Neural cell (in vitro differentiated cells): Measurements from ENCODE around the gene FLII. TPM values are rescaled to one million over a fixed set of nuclear protein-coding genes. Genes with fewer than 3 reads are reported as not detected.

Experiments
- H2AFZ ChIP-seq: fragments of 200-600, 300-800 bp; sonication (generic), shearing (Covaris generic); 2 replicates; pipeline ENCODE4 v1.6.0; 2014; ENCODE audit warnings: low read depth, mild to moderate bottlenecking, antibody characterized with exemption, low read length, moderate library complexity
- H3F3A ChIP-seq: fragments of 200-600 bp; shearing (Covaris generic); 2 replicates; pipeline ENCODE4 v1.6.1; 2016; ENCODE audit warnings: mild to moderate bottlenecking, moderate library complexity, mixed read lengths, antibody characterized with exemption, low read length; ENCODE audit not compliant: insufficient read depth, poor library complexity, severe bottlenecking
- H3K27ac ChIP-seq: fragments of 200-600, 300-800 bp; sonication (generic), shearing (Covaris generic); 2 replicates; pipeline ENCODE4 v1.5.1; 2014; ENCODE audit warnings: mild to moderate bottlenecking, low read length, moderate library complexity
- H3K27me3 ChIP-seq: fragments of 300-800, 200-600 bp; sonication (generic), shearing (Covaris generic); 2 replicates; pipeline ENCODE4 v1.6.0; 2014; ENCODE audit warnings: mild to moderate bottlenecking, low read depth, low read length, moderate library complexity; ENCODE audit not compliant: insufficient read depth
- H3K36me3 ChIP-seq: fragments of 300-800, 200-600 bp; sonication (generic), shearing (Covaris generic); 2 replicates; pipeline ENCODE4 v1.5.1; 2014; ENCODE audit warnings: mild to moderate bottlenecking, antibody characterized with exemption, low read length, moderate library complexity; ENCODE audit not compliant: insufficient read depth
- H3K4me2 ChIP-seq: fragments of 300-800, 200-600 bp; sonication (generic), shearing (Covaris generic); 2 replicates; pipeline ENCODE4 v1.6.0; 2014; ENCODE audit warnings: mild to moderate bottlenecking, low read length
- H3K4me3 ChIP-seq: fragments of 300-800, 200-600 bp; sonication (generic), shearing (Covaris generic); 2 replicates; pipeline ENCODE4 v1.5.1; 2014; ENCODE audit warnings: mild to moderate bottlenecking, low read length, moderate library complexity
- H3K79me2 ChIP-seq: fragments of 200-600 bp; shearing (Covaris generic); replicated peaks from 2 replicates; pipeline ENCODE4 v1.6.0; 2014; ENCODE audit warnings: mild to moderate bottlenecking, low read length, moderate library complexity; ENCODE audit not compliant: insufficient read depth
- H3K9ac ChIP-seq: fragments of 300-800, 200-600 bp; sonication (generic), shearing (Covaris generic); 2 replicates; pipeline ENCODE4 v1.6.1; 2016; ENCODE audit warnings: mild to moderate bottlenecking, low read length, mixed read lengths
- H3K9me2 ChIP-seq: fragments of 200-600 bp; shearing (Covaris generic); 2 replicates; pipeline ENCODE4 v1.6.1; 2016; ENCODE audit warnings: mild to moderate bottlenecking, low read length, mixed read lengths; ENCODE audit not compliant: insufficient read depth
- H3K9me3 ChIP-seq: fragments of 200-600, 300-800 bp; sonication (generic), shearing (Covaris generic); 2 replicates; pipeline ENCODE4 v1.6.1; 2016; ENCODE audit warnings: mild to moderate bottlenecking, mixed run types, low read length, moderate library complexity, mixed read lengths
- H4K20me1 ChIP-seq: fragments of 200-600 bp; shearing (Covaris generic); 2 replicates; pipeline ENCODE4 v1.6.1; 2016; ENCODE audit warnings: mild to moderate bottlenecking, mixed run types; ENCODE audit not compliant: insufficient read depth
- CTCF ChIP-seq: fragments of 450-650 bp; IDR thresholded peaks from 2 replicates; pipeline ENCODE4 v1.5.1; 2014; ENCODE audit warnings: antibody characterized with exemption, mild to moderate bottlenecking, moderate library complexity; ENCODE audit not compliant: poor library complexity, severe bottlenecking
- EP300 ChIP-seq: fragments of 450-650 bp; conservative IDR thresholded peaks from 2 replicates; pipeline ENCODE4 v1.6.1; 2014; ENCODE audit warnings: antibody characterized with exemption, mild to moderate bottlenecking, moderate library complexity; ENCODE audit not compliant: poor library complexity, severe bottlenecking
- EZH2 ChIP-seq: fragments of 200-600, 300-800 bp; shearing (Covaris generic), sonication (generic); IDR thresholded peaks from 2 replicates; pipeline ENCODE4 v1.6.1; 2014; ENCODE audit warnings: antibody characterized with exemption, low read length, borderline replicate concordance, mild to moderate bottlenecking; ENCODE audit not compliant: insufficient read depth, poor library complexity, severe bottlenecking
- MXI1 ChIP-seq: fragments of 450-650 bp; conservative IDR thresholded peaks from 2 replicates; pipeline ENCODE4 v1.6.1; 2014; ENCODE audit warnings: antibody characterized with exemption, mild to moderate bottlenecking; ENCODE audit not compliant: poor library complexity, severe bottlenecking
- POLR2AphosphoS5 ChIP-seq: IDR thresholded peaks from 2 replicates; pipeline ENCODE4 v1.6.1; 2012
- RAD21 ChIP-seq: fragments of 450-650 bp; conservative IDR thresholded peaks from 2 replicates; pipeline ENCODE4 v1.6.1; 2014; ENCODE audit warnings: antibody characterized with exemption, mild to moderate bottlenecking, moderate library complexity
- REST ChIP-seq: IDR thresholded peaks from 2 replicates; pipeline ENCODE4 v1.6.1; 2012; ENCODE audit warnings: borderline replicate concordance
- SMC3 ChIP-seq: fragments of 450-650 bp; conservative IDR thresholded peaks from 2 replicates; pipeline ENCODE4 v1.6.1; 2014; ENCODE audit warnings: antibody characterized with exemption, mild to moderate bottlenecking, moderate library complexity; ENCODE audit not compliant: poor library complexity
- TAF1 ChIP-seq: IDR thresholded peaks from 2 replicates; pipeline ENCODE4 v1.6.1; 2012; ENCODE audit warnings: low read depth
- polyA plus RNA-seq: library from polyadenylated mRNA; depleted of rRNA; stranded (reverse); fragments of >200 nt; gene quantifications from 2 replicates; pipeline ENCODE4 v1.2.3, GENCODE V29; 2014

FLII gene
- polyA plus RNA-seq, 1 donor from 2014 or later: 93.0 TPM

GRCh38 chr17:18267927-18268711 is 9.6 kb upstream of the FLII start:
- Histone ChIP-seq H3K9me3 (no peaks in the 10 kb centered on the region), H3K4me2 (no peak overlapping the region), H3K9ac (no peak overlapping the region), H3K27ac (no peak overlapping the region), H3K4me3 (no peak overlapping the region), H4K20me1 (no peaks in the 10 kb centered on the region), H3K27me3 (no peaks in the 10 kb centered on the region), H3K9me2 (no peaks in the 10 kb centered on the region), H3K36me3 (peaks cover 2% of the 10 kb centered on the region), H2AFZ (no peak overlapping the region), H3F3A (no peaks in the 10 kb centered on the region), H3K79me2 (no peaks in the 10 kb centered on the region)
- TF ChIP-seq RAD21 (no peak), REST (no peak), EP300 (no peak), SMC3 (no peak), EZH2 (no peak), CTCF (no peak), POLR2AphosphoS5 (no peak)

- no peaks in the 10 kb centered on the region for H4K20me1 ChIP-seq
- no peaks in the 10 kb centered on the region for H3K9me2 ChIP-seq
- H3K4me2 ChIP-seq: no peak overlapping the region
- no peak overlapping the region for H3K27ac ChIP-seq
- no peak overlapping the region for H2AFZ ChIP-seq
- no peak overlapping the region for H3K4me3 ChIP-seq
- H3K36me3 ChIP-seq: no peaks in the 10 kb centered on the region
- H3K9ac ChIP-seq: no peak overlapping the region
- TF ChIP-seq MXI1 (no peak), CTCF (no peak), TAF1 (no peak)
- no peaks in the 10 kb centered on the region for H3K9me3 ChIP-seq
- no peaks in the 10 kb centered on the region for H3F3A ChIP-seq
- H3K27me3 ChIP-seq: no peaks in the 10 kb centered on the region
- no peaks in the 10 kb centered on the region for H3K79me2 ChIP-seq
Measured at GRCh38 chr17:18267366-18267765, 8.8 kb upstream of the FLII start.
